Osteoblast (primary cell): ENCODE results near the gene PES1. TPM values are rescaled to one million over a fixed set of nuclear protein-coding genes. Genes with fewer than 3 reads are reported as not detected.

Experiments
- DNase-seq: peaks from one replicate; pipeline ENCODE4 v3.0.0; 2011; ENCODE audit warnings: low spot score, mixed read lengths; ENCODE audit not compliant: insufficient read length; ENCODE audit errors: missing footprints
- H2AFZ ChIP-seq: 2 replicates; pipeline ENCODE4 v1.6.0; 2011; ENCODE audit warnings: mild to moderate bottlenecking, low read length
- H3K27ac ChIP-seq: 2 replicates; pipeline ENCODE4 v1.5.1; 2011; ENCODE audit warnings: mild to moderate bottlenecking, low read depth, low read length, moderate library complexity
- H3K27me3 ChIP-seq: 2 replicates; pipeline ENCODE4 v1.6.0; 2012; ENCODE audit warnings: mild to moderate bottlenecking, control low read depth, inconsistent platforms, low read length, moderate library complexity; ENCODE audit not compliant: insufficient read depth
- H3K36me3 ChIP-seq: 2 replicates; pipeline ENCODE4 v1.5.1; 2011; ENCODE audit warnings: mild to moderate bottlenecking, low read length, control low read depth, moderate library complexity; ENCODE audit not compliant: insufficient read depth
- H3K4me1 ChIP-seq: 2 replicates; pipeline ENCODE4 v1.5.1; 2011; ENCODE audit warnings: mild to moderate bottlenecking, low read length, control low read depth, moderate library complexity; ENCODE audit not compliant: insufficient read depth
- H3K4me2 ChIP-seq: 2 replicates; pipeline ENCODE4 v1.6.0; 2011; ENCODE audit warnings: mild to moderate bottlenecking, low read length; ENCODE audit not compliant: insufficient read depth
- H3K4me3 ChIP-seq: fragments of 200-600 bp; sonication (generic); 3 replicates; pipeline ENCODE4 v1.5.1; 2012; ENCODE audit warnings: mild to moderate bottlenecking, low read length, inconsistent platforms; ENCODE audit not compliant: insufficient read depth
- H3K79me2 ChIP-seq: 2 replicates; pipeline ENCODE4 v1.6.0; 2012; ENCODE audit warnings: mild to moderate bottlenecking, low read length, control low read depth, inconsistent platforms; ENCODE audit not compliant: insufficient read depth
- H3K9me3 ChIP-seq: 2 replicates; pipeline ENCODE4 v1.5.1; 2011; ENCODE audit warnings: low read depth, low read length, control low read depth
- H4K20me1 ChIP-seq: 2 replicates; pipeline ENCODE4 v1.6.0; 2012; ENCODE audit warnings: mild to moderate bottlenecking, low read length, control low read depth; ENCODE audit not compliant: insufficient read depth
- total RNA-seq: library from RNA; depleted of rRNA; stranded (reverse); fragments of >200 nt; gene quantifications from 2 replicates; pipeline ENCODE4 v1.2.3, GENCODE V29; 2012
- TF ChIP-seq, protein P1 (sequence below): IDR thresholded peaks from 2 replicates; pipeline ENCODE4 v1.5.1; 2011; ENCODE audit warnings: mild to moderate bottlenecking, low read depth, low read length, moderate library complexity; ENCODE audit errors: extremely low read depth

PES1 gene
- total RNA-seq, 1 donor, result 64.8 TPM

DNA sequence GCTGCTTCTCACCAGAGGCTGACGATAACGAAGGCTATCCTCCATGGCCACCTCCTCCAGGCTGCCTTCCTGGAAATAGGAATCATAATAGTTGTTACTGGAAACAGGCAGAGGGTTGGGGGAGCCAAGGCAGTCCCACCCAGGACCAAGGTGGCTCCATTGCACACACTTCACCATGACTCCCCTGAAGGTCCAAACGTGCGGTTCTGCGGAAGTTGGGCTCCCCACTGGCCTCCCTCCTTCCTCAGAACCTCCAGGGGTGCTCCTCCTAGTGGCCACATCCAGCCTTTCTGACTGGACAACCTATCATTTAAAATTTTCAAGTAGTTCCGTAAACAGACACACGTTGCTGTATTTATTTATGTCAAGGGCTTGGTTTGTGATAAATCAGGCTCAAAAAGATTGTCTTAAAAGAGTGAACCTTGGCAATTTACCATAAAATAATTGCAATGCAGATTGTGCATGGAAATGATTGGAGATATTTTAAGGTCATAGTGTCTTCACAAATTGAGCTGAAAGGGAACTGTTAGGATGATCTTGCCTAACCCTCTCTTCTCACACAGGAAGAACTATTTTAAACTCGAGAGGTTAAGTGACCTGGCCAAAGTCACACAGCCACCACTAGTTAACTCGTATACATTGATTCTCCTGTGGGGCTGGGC is 13.9 kb upstream of the PES1 start:
- no peak overlapping the region for H3K27ac ChIP-seq
- peak; percentile 86 for DNase-seq
- H3K27me3 ChIP-seq, result no peaks in the 10 kb centered on the region
- H4K20me1 ChIP-seq, result no peaks in the 10 kb centered on the region
- H3K79me2 ChIP-seq, result no peaks in the 10 kb centered on the region
- no peaks in the 10 kb centered on the region for H3K9me3 ChIP-seq
- TF ChIP-seq, protein P1, sequence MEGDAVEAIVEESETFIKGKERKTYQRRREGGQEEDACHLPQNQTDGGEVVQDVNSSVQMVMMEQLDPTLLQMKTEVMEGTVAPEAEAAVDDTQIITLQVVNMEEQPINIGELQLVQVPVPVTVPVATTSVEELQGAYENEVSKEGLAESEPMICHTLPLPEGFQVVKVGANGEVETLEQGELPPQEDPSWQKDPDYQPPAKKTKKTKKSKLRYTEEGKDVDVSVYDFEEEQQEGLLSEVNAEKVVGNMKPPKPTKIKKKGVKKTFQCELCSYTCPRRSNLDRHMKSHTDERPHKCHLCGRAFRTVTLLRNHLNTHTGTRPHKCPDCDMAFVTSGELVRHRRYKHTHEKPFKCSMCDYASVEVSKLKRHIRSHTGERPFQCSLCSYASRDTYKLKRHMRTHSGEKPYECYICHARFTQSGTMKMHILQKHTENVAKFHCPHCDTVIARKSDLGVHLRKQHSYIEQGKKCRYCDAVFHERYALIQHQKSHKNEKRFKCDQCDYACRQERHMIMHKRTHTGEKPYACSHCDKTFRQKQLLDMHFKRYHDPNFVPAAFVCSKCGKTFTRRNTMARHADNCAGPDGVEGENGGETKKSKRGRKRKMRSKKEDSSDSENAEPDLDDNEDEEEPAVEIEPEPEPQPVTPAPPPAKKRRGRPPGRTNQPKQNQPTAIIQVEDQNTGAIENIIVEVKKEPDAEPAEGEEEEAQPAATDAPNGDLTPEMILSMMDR, result peak; percentile 93
- H3K4me1 ChIP-seq, result peaks cover 31% of the 10 kb centered on the region
- peak overlapping the region; percentile 95 for H2AFZ ChIP-seq
- H3K4me3 ChIP-seq, result peak overlapping the region; percentile 91
- H3K36me3 ChIP-seq, result no peaks in the 10 kb centered on the region
- peak overlapping the region; percentile 100 for H3K4me2 ChIP-seq

DNA sequence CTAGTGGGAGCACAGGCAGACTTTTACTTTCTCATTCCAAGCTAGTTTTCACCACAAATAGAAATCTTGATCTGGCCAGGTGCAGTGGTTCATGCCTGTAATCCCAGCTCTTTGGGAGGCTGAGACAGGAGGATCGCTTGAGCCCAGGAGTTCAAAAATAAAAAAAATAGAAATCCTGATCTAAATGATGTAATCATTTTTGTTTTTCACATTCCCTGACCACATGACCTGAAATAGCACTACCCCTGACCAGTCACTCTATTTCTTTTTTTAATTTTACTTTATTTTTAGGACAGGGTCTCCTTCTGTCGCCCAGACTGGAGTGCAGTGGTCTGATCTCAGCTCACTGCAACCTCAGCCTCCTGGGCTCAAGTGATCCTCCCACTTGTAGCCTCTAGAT is 13.0 kb upstream of the PES1 start:
- Histone ChIP-seq H3K4me3 (no peak overlapping the region), H3K9me3 (no peaks in the 10 kb centered on the region), H2AFZ (no peak overlapping the region), H3K4me2 (no peak overlapping the region), H4K20me1 (no peaks in the 10 kb centered on the region), H3K36me3 (no peaks in the 10 kb centered on the region), H3K4me1 (peaks cover 30% of the 10 kb centered on the region), H3K27me3 (no peaks in the 10 kb centered on the region), H3K27ac (no peak overlapping the region), H3K79me2 (no peaks in the 10 kb centered on the region)
- DNase-seq, result no peak
- TF ChIP-seq, protein P1, result no peak

DNA sequence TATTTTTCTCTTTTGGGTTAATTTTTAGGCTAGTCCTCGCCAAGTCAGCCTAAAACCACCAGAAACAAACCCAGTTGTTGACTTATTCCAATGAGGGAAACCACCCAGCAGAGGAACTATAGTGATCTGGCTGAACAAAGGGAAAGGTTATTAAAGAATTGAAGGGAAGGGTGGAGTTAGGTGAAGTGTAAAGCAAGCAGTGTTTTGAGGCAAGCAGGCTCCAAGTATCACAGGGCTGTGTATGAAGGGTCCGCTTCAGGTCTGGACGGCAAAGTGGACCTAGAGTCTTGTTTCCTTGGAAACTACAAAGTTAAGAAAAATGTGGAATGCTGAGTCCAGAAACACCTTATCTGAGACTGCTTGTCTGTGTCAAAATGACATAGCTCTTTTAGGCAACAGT is 12.1 kb upstream of the PES1 start:
- peak; percentile 6 for DNase-seq
- TF ChIP-seq, protein P1, result no peak
- no peaks in the 10 kb centered on the region for H3K36me3 ChIP-seq
- H3K4me3 ChIP-seq, result no peak overlapping the region
- H3K27me3 ChIP-seq, result no peaks in the 10 kb centered on the region
- H4K20me1 ChIP-seq, result no peaks in the 10 kb centered on the region
- no peak overlapping the region for H2AFZ ChIP-seq
- no peak overlapping the region for H3K27ac ChIP-seq
- no peak overlapping the region for H3K4me2 ChIP-seq
- no peaks in the 10 kb centered on the region for H3K9me3 ChIP-seq
- peaks cover 21% of the 10 kb centered on the region for H3K4me1 ChIP-seq
- no peaks in the 10 kb centered on the region for H3K79me2 ChIP-seq

DNA sequence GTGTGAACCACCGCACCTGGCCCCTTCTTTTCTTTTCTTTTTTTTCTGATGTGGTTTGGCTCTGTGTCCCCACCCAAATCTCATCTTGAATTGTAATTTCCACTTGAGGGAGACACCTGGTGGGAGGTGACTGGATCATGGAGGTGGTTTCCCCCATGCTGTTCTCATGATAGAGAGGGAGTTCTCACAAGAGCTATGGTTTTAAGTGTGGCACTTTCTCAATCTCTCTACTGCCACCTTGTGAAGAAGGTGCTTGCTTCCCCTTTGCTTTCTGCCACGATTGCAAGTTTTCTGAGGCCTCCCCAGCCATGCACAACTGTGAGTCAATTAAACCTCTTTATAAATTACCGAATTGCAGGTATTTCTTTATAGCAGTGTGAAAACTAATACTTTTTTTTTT is 10.3 kb upstream of the PES1 start:
- no peak overlapping the region for H3K27ac ChIP-seq
- no peaks in the 10 kb centered on the region for H3K27me3 ChIP-seq
- peaks cover 11% of the 10 kb centered on the region for H3K4me1 ChIP-seq
- no peaks in the 10 kb centered on the region for H4K20me1 ChIP-seq
- peak; percentile 34 for DNase-seq
- no peaks in the 10 kb centered on the region for H3K9me3 ChIP-seq
- no peak overlapping the region for H3K4me3 ChIP-seq
- no peaks in the 10 kb centered on the region for H3K79me2 ChIP-seq
- H3K36me3 ChIP-seq, result no peaks in the 10 kb centered on the region
- no peak overlapping the region for H3K4me2 ChIP-seq
- no peak overlapping the region for H2AFZ ChIP-seq
- TF ChIP-seq, protein P1, result peak; percentile 46
